ENCODE measurements around the gene GLIPR1L1. TPM values are rescaled to one million over a fixed set of nuclear protein-coding genes. Genes with fewer than 3 reads are reported as not detected.

Gene GLIPR1L1
- total and polyA plus RNA-seq, 3 experiments from 2014 or later = not detected

Other genes starting within 250 kb of the GLIPR1L1 start
- not detected for gene KCNC2, start 124.8 kb upstream of the GLIPR1L1 start, total RNA-seq
- not detected for gene KCNC2, start 124.8 kb upstream of the GLIPR1L1 start, polyA plus RNA-seq
- gene CAPS2, start 4.3 kb upstream of the GLIPR1L1 start, total RNA-seq = 1 to 10 TPM; 1.9 to 2.6 TPM
- gene CAPS2, start 4.3 kb upstream of the GLIPR1L1 start, polyA plus RNA-seq = 2.5 TPM
- not detected for gene GLIPR1L2, start 56.4 kb downstream of the GLIPR1L1 start, total RNA-seq
- gene GLIPR1L2, start 56.4 kb downstream of the GLIPR1L1 start, polyA plus RNA-seq = 0.92 TPM
- 10 to 100 TPM; 22.2 to 22.8 TPM for gene GLIPR1, start 146.1 kb downstream of the GLIPR1L1 start, total RNA-seq
- gene GLIPR1, start 146.1 kb downstream of the GLIPR1L1 start, polyA plus RNA-seq = 202 TPM
- gene KRR1, start 176.9 kb downstream of the GLIPR1L1 start, total RNA-seq = 100 to 1,000 TPM; 143 to 151 TPM
- gene KRR1, start 176.9 kb downstream of the GLIPR1L1 start, polyA plus RNA-seq = 76.8 TPM